CD4-positive, alpha-beta T cell treated with Interleukin-10 for 1 hour (primary cell): ENCODE measurements around the gene ABCG1.

Source experiments
- DNase-seq: peaks from one replicate; pipeline ENCODE4 v3.0.0-alpha.2; 2020

ABCG1 gene

DNA sequence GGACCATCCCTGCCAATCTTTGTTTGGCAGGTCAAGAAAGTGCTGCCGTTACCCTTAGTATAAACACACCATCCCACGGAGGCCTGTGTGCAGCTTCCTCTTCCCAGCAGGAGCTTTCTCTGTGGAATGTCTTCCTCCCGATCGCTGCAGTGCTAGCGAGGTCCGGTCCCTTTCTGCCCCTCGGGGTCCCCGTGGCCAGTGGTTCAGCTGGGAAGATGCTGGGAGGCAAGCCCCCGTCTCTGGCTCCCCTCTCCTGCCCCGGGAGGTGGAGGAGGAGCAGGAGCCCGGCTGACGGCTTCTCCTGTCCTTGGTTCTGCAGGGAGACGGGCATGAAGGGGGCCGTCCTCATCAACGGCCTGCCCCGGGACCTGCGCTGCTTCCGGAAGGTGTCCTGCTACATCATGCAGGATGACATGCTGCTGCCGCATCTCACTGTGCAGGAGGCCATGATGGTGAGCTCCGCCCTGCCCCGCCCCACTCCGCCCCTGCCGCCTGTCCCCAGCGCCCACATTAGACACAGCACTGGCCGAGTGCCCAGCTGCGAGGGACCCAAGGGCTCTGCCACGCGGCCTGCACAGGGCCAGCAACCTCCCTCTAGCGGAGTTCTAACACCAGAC, 54.2 kb downstream of the ABCG1 start:
- DNase-seq: no peak

DNA sequence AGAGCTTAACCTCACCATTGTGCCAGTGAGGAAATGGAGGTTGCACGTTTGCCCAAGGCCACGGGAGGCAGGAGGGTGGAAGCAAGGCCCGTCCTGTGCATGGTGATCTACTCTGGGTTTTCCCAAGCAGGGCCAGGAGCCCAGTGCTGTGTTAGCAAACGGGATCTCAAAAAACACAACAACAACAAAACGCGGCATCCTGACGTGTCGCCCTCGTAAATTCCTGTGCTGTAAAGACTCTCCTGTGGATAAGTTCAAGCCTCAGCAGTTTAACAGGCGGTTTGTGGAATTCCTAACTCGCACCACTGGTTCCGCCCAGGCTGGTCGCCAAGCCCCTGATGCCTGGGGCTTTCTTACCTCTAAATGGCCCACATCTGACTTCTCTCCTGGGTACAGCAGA, 57.1 kb downstream of the ABCG1 start:
- DNase-seq: no peak

- DNase-seq: no peak
Observed at GRCh38 chr21:42276526-42277154, 57.7 kb downstream of the ABCG1 start.

GRCh38 chr21:42277593-42277992, 58.7 kb downstream of the ABCG1 start:
- no peak for DNase-seq

GRCh38 chr21:42278451-42279149, 59.7 kb downstream of the ABCG1 start:
- DNase-seq: no peak

GRCh38 chr21:42279341-42279871, 60.5 kb downstream of the ABCG1 start:
- DNase-seq: no peak

- DNase-seq: no peak
Observed at GRCh38 chr21:42279888-42280287, 60.9 kb downstream of the ABCG1 start.

- DNase-seq: no peak
Observed at GRCh38 chr21:42280356-42281180, 61.6 kb downstream of the ABCG1 start.

GRCh38 chr21:42281181-42281680, 62.3 kb downstream of the ABCG1 start:
- no peak for DNase-seq

- no peak for DNase-seq
Observed at GRCh38 chr21:42282021-42282420, 63.1 kb downstream of the ABCG1 start.

GRCh38 chr21:42282715-42283114, 63.8 kb downstream of the ABCG1 start:
- DNase-seq: no peak

DNA sequence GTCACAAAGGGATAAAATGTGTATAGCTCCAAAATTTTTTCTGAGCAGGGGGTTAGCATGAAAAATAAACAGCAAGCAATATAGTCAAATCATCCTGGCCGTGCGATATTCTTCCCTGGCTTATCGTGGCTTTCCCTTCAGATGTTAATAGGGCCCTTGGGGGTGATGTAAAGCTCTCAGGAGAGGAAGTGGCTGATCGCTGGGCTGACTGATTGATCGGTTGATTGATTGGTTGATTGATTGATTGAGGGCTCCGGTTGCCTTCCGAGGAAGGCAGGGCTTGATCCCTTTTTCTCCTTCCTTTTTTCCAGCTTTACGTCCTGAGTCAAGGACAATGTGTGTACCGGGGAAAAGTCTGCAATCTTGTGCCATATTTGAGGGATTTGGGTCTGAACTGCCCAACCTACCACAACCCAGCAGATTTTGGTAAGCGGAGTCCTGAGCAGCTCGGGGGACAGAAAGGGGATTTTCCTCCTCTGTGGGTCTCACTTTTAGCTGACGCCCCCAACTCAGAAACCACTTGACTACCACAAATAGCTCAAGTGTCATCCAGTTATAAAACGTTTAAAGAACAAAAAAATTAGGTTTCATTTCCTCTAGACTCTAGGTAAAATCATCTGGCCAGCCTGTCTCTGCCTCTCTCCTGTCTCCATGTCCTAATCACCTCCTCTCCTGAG, 66.8 kb downstream of the ABCG1 start:
- DNase-seq: no peak

GRCh38 chr21:42286416-42286815, 67.5 kb downstream of the ABCG1 start:
- no peak for DNase-seq

GRCh38 chr21:42287193-42288083, 68.5 kb downstream of the ABCG1 start:
- no peak for DNase-seq

DNA sequence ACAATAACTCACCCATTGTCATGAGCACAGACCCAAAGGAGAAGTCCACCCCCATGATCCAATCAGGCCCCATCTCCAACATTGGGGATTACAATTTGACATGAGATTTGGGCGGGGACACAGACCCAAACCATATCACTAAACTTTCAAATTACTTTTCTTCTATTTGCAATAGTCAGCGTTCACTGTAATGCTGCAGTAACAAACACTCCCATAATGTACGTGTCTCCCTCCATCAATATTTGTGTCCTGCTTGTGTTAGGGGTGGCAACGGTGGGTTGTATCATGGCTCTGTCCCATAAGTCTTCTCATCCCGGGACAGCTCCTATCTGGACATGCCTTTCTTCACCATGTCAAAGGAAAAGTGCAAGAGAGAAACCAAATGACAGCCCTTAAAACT, 70.0 kb downstream of the ABCG1 start:
- no peak for DNase-seq

DNA sequence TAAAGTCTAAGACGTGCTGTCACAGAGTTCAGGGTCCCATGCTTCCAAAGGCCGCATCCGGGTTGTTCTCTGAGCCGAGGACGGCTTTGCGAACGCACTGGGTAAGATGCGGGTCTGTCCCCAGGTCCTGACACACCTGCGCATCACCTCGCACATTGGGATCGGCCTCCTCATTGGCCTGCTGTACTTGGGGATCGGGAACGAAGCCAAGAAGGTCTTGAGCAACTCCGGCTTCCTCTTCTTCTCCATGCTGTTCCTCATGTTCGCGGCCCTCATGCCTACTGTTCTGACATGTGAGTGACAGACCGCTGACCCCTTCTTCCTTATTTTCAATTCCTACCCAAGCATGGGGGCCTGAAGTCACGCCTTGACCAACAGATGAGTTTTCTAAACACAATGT, 71.0 kb downstream of the ABCG1 start:
- DNase-seq: no peak

- no peak for DNase-seq
Observed at GRCh38 chr21:42290505-42290904, 71.6 kb downstream of the ABCG1 start.

GRCh38 chr21:42291003-42291750, 72.2 kb downstream of the ABCG1 start:
- DNase-seq: no peak

GRCh38 chr21:42291751-42292562, 73.0 kb downstream of the ABCG1 start:
- DNase-seq: no peak
